ENCODE results near the gene LTB4R.

GRCh38 chr14:24339284-24340151 lies 28.2 kb downstream of the LTB4R start, which contains the start of gene RIPK3:
- TF ChIP-seq CTCF (IDR thresholded peaks at IDR 0.05; ENCODE audit: low read depth, low read length) (no peak), EZH2phosphoT487 (IDR thresholded peaks at IDR 0.05; ENCODE audit: low read depth) (no peak)

All from OCI-LY3 (cell line).